ENCODE measurements around the gene DDX6.

DDX6 gene

GRCh38 chr11:118728112-118728511 is 62.9 kb downstream of the DDX6 start:
- peak; percentile 40 for TF ChIP-seq RAD21 (IDR thresholded peaks at IDR 0.05; ENCODE audit: low read depth)

DNA sequence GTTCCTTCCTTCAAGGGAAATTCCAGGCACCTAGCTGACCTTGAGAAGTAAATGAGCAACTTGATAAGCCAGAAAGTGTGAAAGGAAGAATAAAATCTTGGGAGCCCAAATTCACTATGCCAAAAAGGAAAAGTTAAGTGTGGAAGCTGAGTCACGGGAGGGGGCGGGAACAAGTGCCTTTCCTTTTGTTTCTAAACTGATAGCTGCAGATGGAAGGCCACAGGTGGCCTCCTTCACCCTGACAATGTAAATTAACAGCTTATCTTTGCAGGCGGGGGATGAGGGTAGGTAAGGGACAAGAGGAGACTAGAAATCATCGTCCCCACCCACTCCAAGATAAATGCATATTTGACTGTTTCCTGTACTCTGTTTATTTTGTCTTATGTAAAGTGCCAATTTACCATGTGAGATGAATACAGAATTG is 75.1 kb downstream of the DDX6 start:
- TF ChIP-seq CEBPB (IDR thresholded peaks at IDR 0.05), result no peak

GRCh38 chr11:118715245-118715831 is 75.6 kb downstream of the DDX6 start:
- TF ChIP-seq CEBPB (IDR thresholded peaks at IDR 0.05) (no peak), YY1 (IDR thresholded peaks at IDR 0.05; ENCODE audit: low read depth) (no peak), REST (IDR thresholded peaks at IDR 0.05; ENCODE audit: low read depth) (no peak), TEAD4 (IDR thresholded peaks at IDR 0.05) (no peak), EGR1 (IDR thresholded peaks at IDR 0.05) (no peak), TCF12 (IDR thresholded peaks at IDR 0.05; ENCODE audit: low read depth) (no peak), FOXM1 (IDR thresholded peaks at IDR 0.05; ENCODE audit: borderline replicate concordance, low read depth) (no peak), ZBTB7A (IDR thresholded peaks at IDR 0.05; ENCODE audit: low read depth) (no peak), EP300 (IDR thresholded peaks at IDR 0.05; ENCODE audit: borderline replicate concordance) (no peak), TAF1 (IDR thresholded peaks at IDR 0.05; ENCODE audit: low read depth) (no peak), RAD21 (IDR thresholded peaks at IDR 0.05; ENCODE audit: low read depth) (no peak), NFIC (IDR thresholded peaks at IDR 0.05) (no peak), CREB1 (IDR thresholded peaks at IDR 0.05; ENCODE audit: low read depth) (no peak)
- TF ChIP-seq, protein P1, sequence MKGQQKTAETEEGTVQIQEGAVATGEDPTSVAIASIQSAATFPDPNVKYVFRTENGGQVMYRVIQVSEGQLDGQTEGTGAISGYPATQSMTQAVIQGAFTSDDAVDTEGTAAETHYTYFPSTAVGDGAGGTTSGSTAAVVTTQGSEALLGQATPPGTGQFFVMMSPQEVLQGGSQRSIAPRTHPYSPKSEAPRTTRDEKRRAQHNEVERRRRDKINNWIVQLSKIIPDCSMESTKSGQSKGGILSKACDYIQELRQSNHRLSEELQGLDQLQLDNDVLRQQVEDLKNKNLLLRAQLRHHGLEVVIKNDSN (IDR thresholded peaks at IDR 0.05), result no peak
- TF ChIP-seq, protein P2, sequence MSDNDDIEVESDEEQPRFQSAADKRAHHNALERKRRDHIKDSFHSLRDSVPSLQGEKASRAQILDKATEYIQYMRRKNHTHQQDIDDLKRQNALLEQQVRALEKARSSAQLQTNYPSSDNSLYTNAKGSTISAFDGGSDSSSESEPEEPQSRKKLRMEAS (IDR thresholded peaks at IDR 0.05), result no peak

DNA sequence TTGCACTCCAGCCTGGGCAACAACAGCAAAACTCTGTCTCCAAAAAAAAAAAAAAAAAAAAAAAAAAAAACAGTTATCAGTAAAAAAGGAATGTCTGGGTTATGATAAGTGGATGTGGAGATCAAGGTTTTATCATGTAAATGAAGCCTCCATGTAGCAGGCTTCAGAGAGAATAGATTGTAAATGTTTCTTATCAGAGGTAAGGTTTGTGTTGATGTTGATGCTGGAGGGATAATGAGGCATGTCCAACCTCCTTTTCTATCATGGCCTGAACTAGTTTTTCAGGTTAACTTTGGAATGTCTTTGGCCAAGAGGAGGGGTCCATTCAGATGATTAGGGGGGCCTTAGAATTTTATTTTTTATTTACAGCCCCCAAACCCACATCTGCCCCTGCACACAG is 76.1 kb downstream of the DDX6 start:
- TF ChIP-seq EP300 (IDR thresholded peaks at IDR 0.05; ENCODE audit: borderline replicate concordance), result no peak
- TF ChIP-seq EGR1 (IDR thresholded peaks at IDR 0.05), result no peak
- TF ChIP-seq CREB1 (IDR thresholded peaks at IDR 0.05; ENCODE audit: low read depth), result no peak
- no peak for TF ChIP-seq FOXM1 (IDR thresholded peaks at IDR 0.05; ENCODE audit: borderline replicate concordance, low read depth)
- TF ChIP-seq ZBTB7A (IDR thresholded peaks at IDR 0.05; ENCODE audit: low read depth), result no peak
- TF ChIP-seq, protein P1 (IDR thresholded peaks at IDR 0.05), result no peak

DNA sequence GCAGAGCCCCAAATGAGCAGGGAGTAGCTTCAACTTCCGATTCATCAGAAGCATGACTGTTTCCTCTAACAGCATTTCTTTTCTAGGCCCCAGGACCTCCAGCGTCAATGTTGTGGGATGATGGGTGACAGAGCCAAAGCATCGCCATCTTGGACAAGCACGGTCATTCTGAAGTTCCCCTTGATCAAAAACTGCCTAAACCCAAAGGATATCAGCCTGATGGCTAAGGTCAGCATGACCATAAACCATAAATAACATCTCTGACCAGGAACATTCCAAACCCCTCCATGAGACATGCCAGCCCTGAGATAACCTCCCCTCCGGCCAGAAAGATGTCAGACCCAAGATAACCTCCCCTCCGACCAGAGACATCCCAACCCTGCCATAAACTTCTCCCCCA is 82.7 kb downstream of the DDX6 start:
- no peak for TF ChIP-seq TAF1 (IDR thresholded peaks at IDR 0.05; ENCODE audit: low read depth)
- no peak for TF ChIP-seq TCF12 (IDR thresholded peaks at IDR 0.05; ENCODE audit: low read depth)
- TF ChIP-seq FOXM1 (IDR thresholded peaks at IDR 0.05; ENCODE audit: borderline replicate concordance, low read depth), result no peak
- no peak for TF ChIP-seq REST (IDR thresholded peaks at IDR 0.05; ENCODE audit: low read depth)
- TF ChIP-seq, protein P1 (IDR thresholded peaks at IDR 0.05), result no peak
- TF ChIP-seq, protein P2 (IDR thresholded peaks at IDR 0.05), result no peak
- no peak for TF ChIP-seq CREB1 (IDR thresholded peaks at IDR 0.05; ENCODE audit: low read depth)
- no peak for TF ChIP-seq EP300 (IDR thresholded peaks at IDR 0.05; ENCODE audit: borderline replicate concordance)
- no peak for TF ChIP-seq ZBTB7A (IDR thresholded peaks at IDR 0.05; ENCODE audit: low read depth)
- TF ChIP-seq CEBPB (IDR thresholded peaks at IDR 0.05), result no peak
- TF ChIP-seq TEAD4 (IDR thresholded peaks at IDR 0.05), result no peak
- TF ChIP-seq RAD21 (IDR thresholded peaks at IDR 0.05; ENCODE audit: low read depth), result no peak
- TF ChIP-seq NFIC (IDR thresholded peaks at IDR 0.05), result no peak

DNA sequence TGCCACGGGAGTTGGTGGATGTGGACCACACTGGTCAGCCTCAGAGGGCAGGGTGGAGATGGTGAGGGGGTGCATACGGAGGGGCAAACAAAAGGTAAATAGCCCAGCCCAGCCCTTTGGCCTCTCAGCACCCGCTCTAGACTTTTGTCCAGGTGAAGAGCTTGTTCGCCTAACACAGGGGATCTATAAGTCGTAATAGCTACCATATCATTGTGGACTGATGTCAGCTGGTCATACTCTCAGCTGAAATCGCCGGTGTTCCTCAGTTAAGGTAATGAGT is 84.5 kb downstream of the DDX6 start:
- TF ChIP-seq TEAD4 (IDR thresholded peaks at IDR 0.05) (no peak), EGR1 (IDR thresholded peaks at IDR 0.05) (no peak), REST (IDR thresholded peaks at IDR 0.05; ENCODE audit: low read depth) (no peak)
- TF ChIP-seq, protein P2 (IDR thresholded peaks at IDR 0.05), result no peak
